SKM-1 treated with dmso at 0.1 percent for 144 hours (cell line): Measurements from ENCODE around the gene TMEM9B.
"Not testable (repeated sequence)": the region's sequence is repeated elsewhere in the genome, so short reads cannot be mapped to it uniquely, and the experiment has no call there.

Source experiments
- DNase-seq: peaks from one replicate; lab custom pipeline; 2025; ENCODE audit not compliant: unreplicated experiment; lab: John Stamatoyannopoulos, UW

The TMEM9B gene

DNA sequence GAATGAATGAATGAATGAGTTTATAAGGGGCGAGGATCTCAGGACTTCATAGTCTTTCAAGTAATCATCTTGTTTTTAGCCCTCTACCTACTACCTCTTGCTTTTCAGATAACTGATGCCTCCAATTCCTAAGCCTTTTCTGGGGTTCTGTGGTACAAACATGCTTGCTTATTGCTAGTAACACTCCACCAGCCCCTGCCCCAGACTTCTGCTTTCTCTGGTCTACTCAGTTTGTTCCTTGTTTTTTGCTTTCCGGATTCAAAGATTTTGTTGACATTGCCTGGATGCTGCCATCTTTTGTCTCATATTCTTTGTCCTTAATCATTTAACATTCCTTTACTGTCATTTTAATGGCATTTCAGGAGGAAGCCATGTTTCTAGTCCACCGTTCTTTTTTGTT lies 8.9 kb upstream of the TMEM9B start:
- no peak for DNase-seq

DNA sequence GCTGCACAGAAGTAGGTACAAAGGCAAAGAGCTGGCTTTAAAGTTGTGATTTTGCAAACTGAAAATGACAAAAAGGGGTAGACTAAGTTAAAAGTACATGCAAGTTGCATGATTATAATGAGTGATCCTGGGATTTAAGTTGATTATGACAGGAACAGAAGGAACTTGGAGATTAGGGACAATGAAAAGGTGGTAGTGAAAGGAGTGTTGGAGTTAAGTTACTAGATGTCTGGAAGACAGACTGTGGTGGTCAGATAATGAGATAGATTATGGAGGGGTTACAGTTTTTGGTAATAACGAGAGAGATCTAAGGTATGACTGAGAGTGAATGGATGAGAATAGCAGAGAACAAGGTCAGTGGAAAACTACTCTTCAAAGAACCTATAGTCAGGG lies 7.7 kb upstream of the TMEM9B start:
- DNase-seq = no peak

DNA sequence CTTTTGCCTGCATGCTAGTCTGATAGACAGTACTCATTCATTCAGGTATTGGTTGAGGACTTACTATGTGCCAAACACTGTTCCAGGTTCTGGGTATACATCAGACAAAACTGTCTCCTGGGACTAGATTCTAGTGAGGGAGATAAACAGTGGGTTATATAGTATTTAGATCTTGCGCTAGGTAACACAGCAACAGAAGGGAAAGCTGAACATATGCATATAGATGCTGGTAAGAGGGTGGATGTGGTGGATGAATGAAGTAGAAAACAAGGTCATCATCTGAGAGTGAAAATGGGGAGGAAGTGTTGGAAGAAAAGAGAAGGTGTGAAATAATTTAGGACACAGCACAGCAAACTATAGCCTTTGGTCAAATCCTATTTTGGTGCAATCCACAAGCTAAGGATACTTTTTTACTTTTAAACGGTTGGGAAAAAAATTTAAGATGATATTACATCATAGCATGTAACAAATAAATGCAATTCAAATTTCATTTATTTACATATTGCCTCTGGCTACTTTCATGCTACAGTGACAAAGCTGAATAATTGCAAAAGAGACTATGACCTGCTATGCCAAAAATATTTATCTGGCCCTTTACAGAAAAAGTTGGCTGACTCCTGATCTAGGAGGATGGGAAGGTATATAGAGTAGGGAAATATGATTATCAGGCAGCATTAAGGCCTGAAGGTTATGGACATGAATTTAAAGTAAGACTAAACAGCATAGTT lies 7.1 kb upstream of the TMEM9B start:
- DNase-seq = no peak

DNA sequence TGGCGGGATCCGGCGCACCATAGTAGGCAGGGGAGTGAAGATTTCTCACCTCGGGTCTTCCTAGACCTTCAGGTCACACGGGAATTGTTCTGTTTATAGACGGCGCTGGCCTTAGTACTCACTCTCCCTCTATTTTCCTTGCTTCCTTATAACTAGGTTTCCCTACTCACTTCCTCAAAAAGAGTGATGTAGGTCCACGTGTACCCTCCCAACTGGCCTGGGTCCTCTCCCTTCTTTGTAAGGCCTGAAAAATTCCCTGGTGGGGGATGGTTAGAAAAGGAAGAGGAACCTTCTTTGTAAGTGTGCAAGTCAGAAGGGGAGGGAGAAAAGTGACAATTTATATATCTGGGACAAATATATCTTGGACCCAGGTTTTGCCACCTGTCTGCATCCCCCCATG lies 2.9 kb upstream of the TMEM9B start:
- no peak for DNase-seq

DNA sequence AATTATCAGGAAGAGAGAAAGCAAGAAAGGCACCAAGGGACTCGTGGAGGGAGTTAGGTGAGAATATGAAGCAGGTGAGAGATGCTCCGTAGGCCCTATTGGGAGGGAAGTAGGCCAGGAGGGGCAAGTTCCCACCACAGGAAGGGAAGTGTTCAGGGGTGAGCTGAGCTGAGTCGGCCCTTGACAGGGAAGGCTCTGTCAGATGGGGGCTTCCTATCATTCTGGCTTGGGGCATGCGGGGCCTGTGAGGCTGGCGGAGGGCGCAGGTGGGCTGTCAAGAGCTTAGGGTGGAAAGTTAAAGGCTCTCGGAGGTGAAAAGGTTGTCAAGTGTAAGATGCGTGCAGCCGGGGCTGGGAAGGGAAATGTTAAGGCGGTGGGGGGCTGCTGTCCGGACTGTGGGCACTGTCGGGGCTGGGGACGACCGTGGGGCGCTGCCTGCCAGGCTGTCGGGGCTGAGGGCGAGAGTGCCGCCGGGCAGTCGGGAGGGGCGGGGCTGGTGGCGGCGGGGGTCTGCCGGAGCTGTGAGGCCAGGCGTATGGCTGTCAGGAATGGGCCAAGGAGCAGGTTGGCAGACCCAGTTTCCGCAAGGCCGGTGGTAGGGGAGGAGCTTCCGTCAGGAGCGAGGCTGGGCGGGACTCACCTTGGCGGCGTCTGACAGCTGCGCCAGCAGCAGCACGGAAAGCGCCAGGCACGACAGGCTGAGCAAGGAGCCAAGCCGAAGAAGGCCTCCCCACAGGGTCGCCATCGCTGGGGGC lies 496 bp downstream of the TMEM9B start:
- peak; percentile 58 for DNase-seq

DNA sequence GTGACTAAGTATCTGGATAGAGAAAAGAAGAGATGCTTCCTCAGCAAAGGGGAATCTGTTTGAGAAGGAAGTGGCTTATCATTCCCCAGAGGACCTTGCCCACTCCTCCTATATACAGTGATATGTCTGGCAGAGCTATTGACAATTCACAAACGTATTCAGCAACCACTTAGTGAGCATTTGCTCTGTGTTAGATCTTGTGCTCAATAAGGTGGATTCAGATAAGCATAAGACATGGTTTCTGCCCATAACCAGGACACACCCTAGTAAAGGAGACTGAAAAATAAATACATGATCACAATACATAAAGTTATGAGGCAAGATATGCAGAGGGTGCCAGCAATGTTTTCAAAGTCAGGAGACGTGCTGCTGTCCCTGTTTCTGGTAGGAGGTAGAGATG lies 1.4 kb downstream of the TMEM9B start:
- no peak for DNase-seq

DNA sequence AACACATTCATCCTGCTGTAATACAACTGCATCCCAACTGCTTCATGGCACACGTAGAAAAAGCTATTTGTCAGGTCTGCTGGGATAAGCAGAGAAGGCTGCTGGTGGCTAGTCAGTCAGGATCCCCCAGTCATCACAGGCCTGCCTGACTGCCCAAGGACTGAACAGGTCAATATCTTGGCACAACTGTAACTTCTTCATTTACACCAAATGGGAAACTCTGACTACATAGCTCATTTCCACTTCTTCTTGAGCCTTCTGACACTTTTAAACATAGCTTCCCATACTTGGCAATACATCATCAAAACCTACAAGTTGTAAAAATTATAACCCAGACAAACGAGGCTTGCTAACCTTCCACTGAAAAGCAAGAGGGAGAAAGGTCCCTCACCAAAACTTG lies 2.8 kb downstream of the TMEM9B start:
- DNase-seq = no peak

DNA sequence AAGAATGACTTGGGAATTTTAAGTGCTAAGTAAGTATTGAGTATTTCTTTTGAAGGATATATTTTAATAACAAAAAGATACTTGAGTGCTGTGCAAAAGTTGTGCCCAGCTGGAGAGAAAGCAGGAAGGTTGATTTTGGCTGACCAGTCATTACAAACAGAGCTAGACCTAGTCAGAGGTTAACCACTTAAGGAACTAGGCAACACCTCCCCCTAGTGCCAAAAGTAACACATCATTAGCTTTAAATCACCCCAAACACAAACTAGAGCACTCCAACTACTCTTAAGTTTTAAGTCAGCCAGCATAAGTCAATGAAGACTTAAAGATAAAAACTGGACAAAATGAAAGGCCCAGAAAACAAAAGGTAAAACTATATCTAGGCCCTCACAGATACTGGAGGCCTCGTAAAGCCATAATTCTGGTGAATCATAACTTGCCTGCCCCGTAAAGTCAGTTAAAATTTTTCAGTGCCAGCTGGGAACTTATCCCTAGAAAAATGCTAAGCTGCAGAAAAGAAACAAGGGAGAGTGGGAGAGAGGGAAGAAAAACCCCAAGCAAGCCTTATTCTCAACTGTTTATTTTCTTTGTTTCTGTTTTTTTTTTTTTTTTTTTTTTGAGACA lies 4.6 kb downstream of the TMEM9B start:
- peak; percentile 78 for DNase-seq

DNA sequence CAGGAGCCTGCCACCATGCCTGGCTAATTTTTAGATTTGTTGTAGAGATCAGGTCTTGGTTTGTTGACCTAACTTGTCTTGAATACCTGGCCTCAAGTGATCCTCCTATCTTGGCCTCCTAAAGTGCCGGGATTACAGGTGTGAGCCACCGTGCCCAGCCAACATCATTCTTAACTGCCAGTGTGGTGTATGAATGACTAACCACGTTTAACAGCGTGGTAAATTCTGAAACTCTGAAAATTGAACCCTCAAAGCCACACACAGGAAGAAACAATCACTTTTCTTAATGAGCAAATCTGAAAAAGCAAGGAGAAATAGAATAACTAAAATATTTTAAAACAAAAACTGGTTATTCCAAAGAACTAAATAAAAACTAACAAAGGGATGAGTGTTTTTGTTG lies 7.4 kb downstream of the TMEM9B start:
- DNase-seq = no peak

DNA sequence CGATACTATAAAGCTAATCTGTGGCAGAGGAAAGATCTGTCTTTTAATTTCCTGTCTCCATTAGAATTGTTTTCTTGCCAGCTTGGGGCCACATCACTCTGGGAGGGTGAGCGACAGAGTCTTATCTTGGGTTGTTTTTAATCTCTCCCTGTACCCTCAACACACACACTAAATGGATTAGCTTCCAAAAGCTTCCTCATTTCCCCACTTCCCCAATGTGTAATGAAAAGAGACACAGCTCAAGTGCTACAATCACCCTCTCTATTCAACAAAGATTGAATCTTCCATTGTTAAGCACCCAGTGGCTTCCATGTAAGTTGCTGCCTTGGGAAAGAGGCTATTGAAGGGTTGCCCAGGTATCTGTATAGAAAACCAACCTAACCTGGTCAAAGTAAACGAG lies 15.4 kb downstream of the TMEM9B start:
- peak; percentile 7 for DNase-seq

DNA sequence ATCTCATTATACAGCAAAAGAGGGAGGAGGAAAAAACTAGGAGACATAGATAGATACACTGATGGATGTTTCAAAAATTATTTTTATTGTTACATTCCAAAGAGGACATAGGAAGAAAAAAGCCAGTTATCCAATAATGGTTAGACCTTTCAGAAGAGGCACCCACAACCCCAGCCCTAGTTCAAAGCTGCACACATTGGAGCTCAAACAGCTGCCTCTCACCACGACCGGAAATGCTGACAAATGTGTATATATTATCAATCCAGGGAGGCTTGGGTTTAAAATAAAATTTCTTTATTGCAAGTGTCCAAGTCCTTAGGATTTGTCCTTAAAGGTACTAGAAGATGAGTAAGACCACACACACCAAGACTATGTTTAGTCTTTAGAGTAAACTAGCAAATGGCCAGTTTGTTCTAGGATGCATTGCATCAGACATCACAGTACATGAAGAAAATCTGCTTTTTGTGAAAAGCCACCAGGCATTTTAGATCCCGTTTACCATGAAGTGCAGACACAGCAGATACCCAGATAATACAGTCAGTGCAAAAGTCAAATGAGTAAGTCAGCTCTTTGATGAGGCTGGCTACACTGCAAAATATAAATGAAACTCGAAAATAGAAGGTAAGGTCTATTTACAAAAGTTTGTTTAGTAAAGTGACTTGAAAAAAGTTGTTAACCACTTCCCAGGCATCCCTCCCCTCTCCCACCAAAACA lies 16.9 kb downstream of the TMEM9B start:
- DNase-seq = no peak

DNA sequence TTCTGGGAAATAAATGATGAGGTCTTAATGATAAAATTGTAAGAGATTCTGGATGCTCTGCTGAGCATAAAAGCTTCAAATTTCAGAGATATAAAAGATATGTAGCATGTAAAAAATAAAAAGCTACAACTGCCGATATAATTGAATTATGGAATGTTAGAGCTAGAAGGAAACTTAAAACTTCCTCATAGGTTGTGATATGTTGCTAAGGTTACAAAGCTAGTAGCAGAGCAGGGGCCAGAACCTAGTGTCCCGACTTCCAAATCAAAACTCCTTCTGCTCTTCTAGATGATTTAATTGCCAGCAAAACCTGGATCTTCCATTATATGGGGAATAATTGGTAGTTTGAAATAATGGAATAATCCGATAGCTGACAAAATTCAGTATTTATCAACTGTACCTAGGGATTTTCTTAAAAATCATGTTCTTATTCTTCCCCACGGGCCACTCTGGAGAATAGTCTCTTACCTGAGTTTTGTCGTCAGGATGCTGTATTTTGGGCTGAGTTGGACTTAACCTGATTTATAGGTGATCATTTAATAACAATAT lies 21.6 kb downstream of the TMEM9B start, which contains the start of gene ASCL3:
Gene ASCL3 (minus strand): TSS at position 499 of the 549 bp plus-strand sequence. CDS start 4,855 bp downstream, outside the sequence.
- no peak for DNase-seq

DNA sequence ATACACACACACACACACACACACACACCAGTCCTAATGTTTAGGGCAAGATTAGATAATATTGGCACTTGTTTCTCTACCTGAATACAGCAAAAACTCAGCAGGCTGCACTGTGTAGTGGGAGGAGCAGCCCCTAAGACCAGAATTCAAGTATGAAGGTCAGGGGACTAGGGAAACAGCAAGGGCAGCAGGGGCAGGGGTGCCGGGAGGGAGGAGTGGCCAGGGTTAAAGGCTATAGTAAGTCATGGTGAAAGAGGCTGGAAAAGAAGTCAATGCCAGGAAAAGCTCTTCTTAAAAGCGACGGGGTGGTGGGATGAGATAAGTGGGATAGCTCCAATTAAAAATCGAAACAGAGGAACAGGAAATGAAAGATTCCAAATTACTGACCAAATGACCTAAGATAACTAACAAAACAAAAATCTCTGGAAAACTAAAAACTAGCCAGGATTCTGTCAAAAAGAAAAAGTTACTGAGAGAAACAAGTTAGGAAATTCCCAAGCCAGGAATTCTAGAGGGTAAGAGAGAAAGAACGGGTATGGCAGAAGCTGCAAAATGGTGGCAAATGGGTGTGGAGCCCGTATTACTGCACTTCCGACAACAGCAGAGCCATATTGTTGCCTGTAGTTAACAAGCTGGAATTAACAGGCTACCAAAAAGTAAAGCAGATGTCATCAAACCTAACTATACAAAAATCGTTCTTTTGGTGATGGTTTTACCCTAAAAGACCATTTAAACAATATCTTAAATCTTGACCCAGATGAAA lies 22.7 kb downstream of the TMEM9B start:
- DNase-seq = no peak

DNA sequence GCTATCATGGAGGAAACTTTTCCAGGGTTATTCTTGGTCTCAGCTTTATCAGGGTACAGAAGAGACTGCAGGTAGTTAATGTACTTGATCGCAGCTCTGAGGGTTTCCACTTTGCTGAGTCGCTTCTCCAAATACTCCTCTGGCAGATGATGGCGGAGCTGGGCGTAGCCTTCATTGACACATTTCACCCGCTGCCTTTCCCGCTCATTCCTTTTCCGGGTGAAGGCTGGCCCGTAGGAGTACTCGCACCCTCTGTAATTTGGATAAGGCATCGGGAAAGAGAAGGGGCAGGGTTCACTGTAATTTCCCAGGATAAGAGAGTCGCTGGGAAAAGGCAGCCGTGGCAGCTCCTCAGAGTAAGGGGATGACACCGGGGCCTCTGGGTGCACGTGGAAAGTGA lies 26.6 kb downstream of the TMEM9B start:
- no peak for DNase-seq

DNA sequence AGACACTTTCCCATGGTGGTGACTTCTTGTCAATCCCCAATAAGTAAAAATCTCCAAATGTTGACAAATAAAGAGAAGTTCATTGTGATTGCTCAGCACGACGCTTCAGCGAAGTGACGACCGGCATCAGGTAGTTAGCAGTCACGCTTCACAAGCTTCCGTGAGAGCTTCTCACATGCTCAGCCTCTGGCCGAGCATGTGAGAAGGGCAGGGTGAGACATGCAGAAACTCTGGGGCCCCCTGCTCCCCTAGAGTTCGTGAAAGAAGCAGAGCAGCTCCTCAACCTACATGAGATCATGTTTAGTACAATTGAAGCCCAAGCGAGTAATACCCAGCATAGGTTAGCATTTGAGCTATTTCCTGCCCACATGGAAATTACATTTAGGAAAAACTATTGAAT lies 27.1 kb downstream of the TMEM9B start:
- no peak for DNase-seq

DNA sequence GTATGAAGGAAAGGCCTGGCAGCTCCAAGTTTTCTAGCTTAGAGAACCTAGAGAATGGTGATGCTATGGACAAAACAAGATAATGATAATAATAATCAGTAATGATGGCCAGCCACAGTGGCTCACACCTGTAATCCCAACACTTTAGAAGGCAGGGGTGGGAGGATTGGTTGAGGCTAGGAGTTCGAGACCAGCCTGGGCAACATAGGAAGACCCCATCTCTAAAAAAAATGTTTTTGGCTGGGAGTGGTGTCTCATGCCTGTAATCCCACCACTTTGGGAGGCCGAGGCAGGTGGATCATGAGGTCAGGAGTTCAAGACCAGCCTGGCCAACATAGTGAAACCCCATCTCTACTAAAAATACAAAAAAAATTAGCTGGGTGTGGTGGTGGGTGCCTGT lies 28.5 kb downstream of the TMEM9B start:
- DNase-seq = not testable (repeated sequence)

DNA sequence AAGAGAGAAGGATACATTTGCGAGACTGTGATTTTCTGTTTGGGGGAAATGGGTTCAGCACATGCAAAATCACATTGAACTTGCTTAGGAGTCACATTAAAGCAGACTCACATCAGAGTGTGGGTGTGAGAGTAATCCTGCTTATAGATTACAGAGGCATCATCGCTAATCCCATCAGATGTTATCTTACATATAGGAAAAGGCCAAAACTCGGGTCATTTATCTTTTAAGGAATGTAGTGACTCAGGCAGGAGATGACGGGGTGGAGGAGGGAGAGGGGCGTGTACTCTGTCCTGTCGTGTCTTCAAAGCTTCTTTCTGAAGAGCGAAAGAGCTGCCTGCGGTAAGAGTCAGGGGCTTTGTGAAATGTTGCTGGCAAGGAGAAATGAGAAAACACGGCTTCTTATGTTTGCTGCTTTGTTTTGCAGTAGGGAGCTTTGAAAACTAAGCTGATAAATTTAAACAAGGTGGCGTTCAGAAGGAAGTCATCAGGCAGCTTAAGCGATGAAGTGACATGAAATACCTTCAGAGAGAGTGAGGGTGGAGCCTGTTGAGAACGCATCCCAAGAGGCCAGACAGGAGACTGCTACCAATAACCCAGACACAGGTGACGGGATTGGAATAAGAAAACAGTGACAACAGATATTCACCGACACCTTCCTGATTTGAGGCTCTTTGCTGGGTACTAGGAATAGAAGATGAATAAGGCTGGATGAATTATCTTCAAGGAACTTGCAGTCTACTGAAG lies 29.3 kb downstream of the TMEM9B start:
- DNase-seq = no peak

DNA sequence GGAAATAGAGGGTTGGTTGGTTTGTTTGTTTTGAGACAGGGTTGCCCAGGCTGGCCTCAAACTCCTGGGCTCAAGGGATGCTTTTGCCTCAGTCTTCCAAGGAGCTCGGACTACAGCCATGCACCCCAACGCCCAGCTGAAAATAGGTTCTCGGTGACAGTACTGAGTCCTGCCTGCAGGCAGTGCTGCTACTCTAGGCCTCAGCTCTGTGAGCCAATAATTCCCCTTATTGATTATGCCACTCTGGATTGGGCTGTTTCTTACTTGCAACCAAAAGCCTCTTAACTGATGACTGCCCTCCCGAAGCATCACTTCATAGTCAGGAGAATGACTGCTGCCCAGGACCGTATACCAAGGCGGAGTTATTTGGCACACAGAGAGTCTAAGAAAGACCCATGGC lies 30.3 kb downstream of the TMEM9B start:
- DNase-seq = no peak

DNA sequence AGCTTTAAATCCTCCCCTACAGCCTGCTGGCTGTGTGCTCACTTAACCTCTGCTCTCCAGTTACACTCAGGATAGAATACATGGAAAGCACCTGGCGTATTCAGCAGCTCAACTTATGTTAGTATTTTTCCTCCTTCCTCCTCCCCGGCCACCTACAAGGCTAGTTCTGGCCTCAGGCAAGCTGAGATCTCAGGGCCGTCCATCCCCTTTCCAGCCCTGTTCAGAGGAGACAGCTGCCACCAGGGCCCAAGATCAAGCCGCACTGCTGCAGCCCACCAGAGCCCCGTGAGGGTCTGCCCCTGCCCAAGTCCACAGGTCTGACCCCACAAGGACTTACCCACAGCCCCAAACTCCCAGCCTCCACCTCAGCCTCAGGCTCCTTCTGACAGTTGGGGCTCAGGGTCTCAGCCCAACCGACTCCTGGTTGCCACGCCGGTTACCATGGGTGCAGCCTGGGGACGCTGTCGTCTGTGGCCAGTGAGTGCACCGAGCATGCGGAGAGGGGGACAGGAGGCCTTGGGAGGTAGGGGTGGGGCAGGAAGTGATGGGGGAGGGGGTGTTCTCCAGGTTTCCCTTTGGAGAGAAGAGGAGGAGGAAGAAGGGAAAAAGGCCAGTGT lies 31.6 kb downstream of the TMEM9B start, which contains the start of gene C11orf16:
Gene C11orf16 (minus strand): TSS at position 384 of the 617 bp plus-strand sequence. CDS start 639 bp downstream, outside the sequence.
- DNase-seq = no peak
